CD4-positive, alpha-beta T cell (primary cell): Measurements from ENCODE around the gene TMEM213. TPM values are rescaled to one million over a fixed set of nuclear protein-coding genes. Genes with fewer than 3 reads are reported as not detected.
A peak's percentile ranks its signal among the peaks of the same experiment; 100 is the strongest.

Source experiments
- ATAC-seq: fragments of 200-7000 bp; cut with Tn5 transposase; one replicate; pipeline ENCODE4 v1.10.0; 2022; ENCODE audit warnings: mild to moderate bottlenecking; ENCODE audit not compliant: poor library complexity
- CTCF ChIA-PET: fragments of 350-600 bp; sonication (Branson Sonifier 250); formaldehyde crosslinking; loops from one replicate; lab custom pipeline; 2021; ENCODE audit warnings: antibody characterized with exemption, inconsistent platforms; lab: Charles Lee
- POLR2A ChIA-PET: fragments of 350-600 bp; sonication (Branson Sonifier 250); formaldehyde crosslinking; loops from one replicate; lab custom pipeline; 2021; ENCODE audit warnings: antibody characterized with exemption, inconsistent platforms; lab: Charles Lee
- DNase-seq, 14 experiments: peaks; one replicate each; pipeline ENCODE4 v3.0.0-alpha.2; 2013 to 2020; ENCODE audit warnings: mixed read lengths in 2 of 14
- H3K27ac ChIP-seq, 2 donors: one replicate each; pipeline versions ENCODE4 v1.5.1 to v1.7.0; 2013; ENCODE audit warnings: low read length in 2 of 2, low read depth in 1 of 2, mild to moderate bottlenecking in 1 of 2
- H3K27me3 ChIP-seq, 2 experiments: 1 replicate in 1 of 2; 2 replicates in 1 of 2; pipeline versions ENCODE4 v1.6.1 to v1.7.0; 2013; ENCODE audit warnings: low read length in 2 of 2, control low read depth in 1 of 2, mild to moderate bottlenecking in 1 of 2, moderate library complexity in 1 of 2; ENCODE audit not compliant: insufficient read depth in 2 of 2, control insufficient read depth in 1 of 2
- H3K36me3 ChIP-seq: one replicate; pipeline ENCODE4 v1.6.1; 2013; ENCODE audit warnings: low read length, control low read depth; ENCODE audit not compliant: insufficient read depth
- H3K4me1 ChIP-seq: one replicate; pipeline ENCODE4 v1.6.1; 2013; ENCODE audit warnings: low read length, control low read depth; ENCODE audit not compliant: insufficient read depth
- H3K4me3 ChIP-seq: one replicate; pipeline ENCODE4 v1.5.1; 2013; ENCODE audit warnings: mild to moderate bottlenecking, low read length, moderate library complexity
- H3K9me3 ChIP-seq, 2 experiments: 1 replicate in 1 of 2; 2 replicates in 1 of 2; pipeline versions ENCODE4 v1.6.1 to v1.7.0; 2013; ENCODE audit warnings: low read length in 2 of 2, mild to moderate bottlenecking in 2 of 2, control low read depth in 1 of 2, moderate library complexity in 1 of 2; ENCODE audit not compliant: control insufficient read depth in 1 of 2, insufficient read depth in 1 of 2
- H3K27ac Mint-ChIP-seq: one replicate; pipeline ENCODE4 v1.8.0; 2020; ENCODE audit warnings: mixed read lengths
- H3K27me3 Mint-ChIP-seq: one replicate; pipeline ENCODE4 v1.8.0; 2021; ENCODE audit warnings: mixed read lengths
- H3K36me3 Mint-ChIP-seq: one replicate; pipeline ENCODE4 v1.8.0; 2021; ENCODE audit warnings: low read depth, mixed read lengths
- H3K4me1 Mint-ChIP-seq: one replicate; pipeline ENCODE4 v1.8.0; 2021; ENCODE audit warnings: low read depth, mixed read lengths
- H3K4me3 Mint-ChIP-seq: one replicate; pipeline ENCODE4 v1.8.0; 2020; ENCODE audit warnings: mild to moderate bottlenecking, mixed read lengths
- H3K9me3 Mint-ChIP-seq: one replicate; pipeline ENCODE4 v1.8.0; 2020; ENCODE audit warnings: mixed read lengths
- CTCF ChIP-seq: fragments of 200-600 bp; IDR thresholded peaks from one replicate; pipeline ENCODE4 v1.8.0; 2022; ENCODE audit warnings: antibody characterized with exemption, mild to moderate bottlenecking
- intact Hi-C, 2 experiments: fragments of 100-400 bp; cut with DNase I in 1 of 2; cut with micrococcal nuclease in 1 of 2; formaldehyde crosslinking; loops; one replicate each; pipeline versions ENCODE4 v1.15.1 to v1.9.0; 2023 to 2025; cut with DNase I, micrococcal nuclease
- total RNA-seq, 174 experiments: library from RNA in 2 of 174; stranded (reverse) in 2 of 174; gene quantifications; one replicate each; pipeline ENCODE4 v1.2.3 and lab custom pipeline; 2021 to 2026

The TMEM213 gene
- total RNA-seq, 2 experiments from 2014 or later = not detected

GRCh38 chr7:138753150-138753518 is 44.7 kb upstream of the TMEM213 start:
- ChIA-PET POLR2A (interaction anchor here (0.6 to 1.5 kb wide), 19 partner anchors 14 to 883 kb away, joined by 3 to 10 read pairs (median 4); partner anchors contain the start of genes CREB3L2 and LUC7L2), CTCF (interaction anchor here (1.0 to 4.5 kb wide), 4 partner anchors 15 to 751 kb away, joined by 3 to 29 read pairs (median 5); partner anchors contain the start of gene CREB3L2)
- intact Hi-C loops = loop anchor here (2.0 to 10.0 kb wide), 7 partner anchors 36 to 751 kb away; partner anchors contain the start of genes CREB3L2 (in 1 of the 2) and FMC1 (in 1 of the 2)
- Mint-ChIP-seq H3K27ac (peak overlapping the region; percentile 94), H3K27me3 (no peaks in the 10 kb centered on the region), H3K4me1 (peaks cover 67% of the 10 kb centered on the region), H3K36me3 (no peaks in the 10 kb centered on the region), H3K9me3 (no peaks in the 10 kb centered on the region), H3K4me3 (peak overlapping the region; percentile 38)
- Histone ChIP-seq H3K36me3 (no peaks in the 10 kb centered on the region), H3K27me3 (no peaks in the 10 kb centered on the region), H3K27ac (peak overlapping the region; percentile 73), H3K4me3 (no peak overlapping the region), H3K9me3 (peaks cover 0 to 15% of the 10 kb centered on the region in 2 experiments), H3K4me1 (peaks cover 43% of the 10 kb centered on the region)
- no peak for TF ChIP-seq CTCF
- DNase-seq (peak in 1 of 14 experiments; percentile 40), ATAC-seq (no peak)

GRCh38 chr7:138753610-138754009 is 44.2 kb upstream of the TMEM213 start:
- POLR2A ChIA-PET = no interaction called here
- CTCF ChIA-PET = interaction anchor here (4.5 kb wide), 1 partner anchor 15 kb away, joined by 29 read pairs; no protein-coding TSS in a partner anchor
- intact Hi-C loops = loop anchor here (2.0 to 10.0 kb wide), 7 partner anchors 36 to 751 kb away; partner anchors contain the start of genes CREB3L2 (in 1 of the 2) and FMC1 (in 1 of the 2)
- ATAC-seq (no peak), DNase-seq (peak in 5 of 14 experiments; percentile 12 to 75 (median 29))
- Mint-ChIP-seq H3K36me3 (no peaks in the 10 kb centered on the region), H3K27me3 (no peaks in the 10 kb centered on the region), H3K27ac (peak overlapping the region; percentile 94), H3K9me3 (no peaks in the 10 kb centered on the region), H3K4me1 (peaks cover 67% of the 10 kb centered on the region), H3K4me3 (peak overlapping the region; percentile 46)
- TF ChIP-seq CTCF = no peak
- Histone ChIP-seq H3K4me1 (peaks cover 43% of the 10 kb centered on the region), H3K27me3 (no peaks in the 10 kb centered on the region), H3K36me3 (no peaks in the 10 kb centered on the region), H3K9me3 (peaks cover 0 to 15% of the 10 kb centered on the region in 2 experiments), H3K4me3 (no peak overlapping the region), H3K27ac (peak overlapping the region in 1 of 2 donors; percentile 73)

- peaks cover 38% of the 10 kb centered on the region for H3K4me1 ChIP-seq
- Mint-ChIP-seq H3K4me1 (peaks cover 50% of the 10 kb centered on the region), H3K36me3 (no peaks in the 10 kb centered on the region), H3K27ac (peak overlapping the region; percentile 76), H3K9me3 (no peaks in the 10 kb centered on the region), H3K27me3 (no peaks in the 10 kb centered on the region), H3K4me3 (no peak overlapping the region)
- CTCF ChIA-PET = interaction anchor here (1.2 kb wide), 1 partner anchor 17 kb away, joined by 4 read pairs; no protein-coding TSS in a partner anchor
- H3K9me3 ChIP-seq = peaks cover 0 to 14% of the 10 kb centered on the region in 2 experiments
- no peaks in the 10 kb centered on the region for H3K27me3 ChIP-seq
- no peaks in the 10 kb centered on the region for H3K36me3 ChIP-seq
- POLR2A ChIA-PET = no interaction called here
- DNase-seq (no peak), ATAC-seq (no peak)
- TF ChIP-seq CTCF = no peak
- H3K4me3 ChIP-seq = no peak overlapping the region
- intact Hi-C loops = loop anchor here (10.0 kb wide), 2 partner anchors 131 to 379 kb away; a partner anchor contains a TSS
- no peak overlapping the region for H3K27ac ChIP-seq
These were observed 42.5 kb upstream of the TMEM213 start for GRCh38 chr7:138755331-138755747.
